Embryonic facial prominence (tissue), 1 donor: ENCODE data around the gene NPEPL1.
"Not testable (repeated sequence)": the region's sequence is repeated elsewhere in the genome, so short reads cannot be mapped to it uniquely, and the experiment has no call there.

Experiments used
- DNase-seq: peaks from one replicate; pipeline ENCODE4 v3.0.0-alpha.2; 2016; ENCODE audit errors: extremely low spot score

NPEPL1 gene, protein sequence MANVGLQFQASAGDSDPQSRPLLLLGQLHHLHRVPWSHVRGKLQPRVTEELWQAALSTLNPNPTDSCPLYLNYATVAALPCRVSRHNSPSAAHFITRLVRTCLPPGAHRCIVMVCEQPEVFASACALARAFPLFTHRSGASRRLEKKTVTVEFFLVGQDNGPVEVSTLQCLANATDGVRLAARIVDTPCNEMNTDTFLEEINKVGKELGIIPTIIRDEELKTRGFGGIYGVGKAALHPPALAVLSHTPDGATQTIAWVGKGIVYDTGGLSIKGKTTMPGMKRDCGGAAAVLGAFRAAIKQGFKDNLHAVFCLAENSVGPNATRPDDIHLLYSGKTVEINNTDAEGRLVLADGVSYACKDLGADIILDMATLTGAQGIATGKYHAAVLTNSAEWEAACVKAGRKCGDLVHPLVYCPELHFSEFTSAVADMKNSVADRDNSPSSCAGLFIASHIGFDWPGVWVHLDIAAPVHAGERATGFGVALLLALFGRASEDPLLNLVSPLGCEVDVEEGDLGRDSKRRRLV

DNA sequence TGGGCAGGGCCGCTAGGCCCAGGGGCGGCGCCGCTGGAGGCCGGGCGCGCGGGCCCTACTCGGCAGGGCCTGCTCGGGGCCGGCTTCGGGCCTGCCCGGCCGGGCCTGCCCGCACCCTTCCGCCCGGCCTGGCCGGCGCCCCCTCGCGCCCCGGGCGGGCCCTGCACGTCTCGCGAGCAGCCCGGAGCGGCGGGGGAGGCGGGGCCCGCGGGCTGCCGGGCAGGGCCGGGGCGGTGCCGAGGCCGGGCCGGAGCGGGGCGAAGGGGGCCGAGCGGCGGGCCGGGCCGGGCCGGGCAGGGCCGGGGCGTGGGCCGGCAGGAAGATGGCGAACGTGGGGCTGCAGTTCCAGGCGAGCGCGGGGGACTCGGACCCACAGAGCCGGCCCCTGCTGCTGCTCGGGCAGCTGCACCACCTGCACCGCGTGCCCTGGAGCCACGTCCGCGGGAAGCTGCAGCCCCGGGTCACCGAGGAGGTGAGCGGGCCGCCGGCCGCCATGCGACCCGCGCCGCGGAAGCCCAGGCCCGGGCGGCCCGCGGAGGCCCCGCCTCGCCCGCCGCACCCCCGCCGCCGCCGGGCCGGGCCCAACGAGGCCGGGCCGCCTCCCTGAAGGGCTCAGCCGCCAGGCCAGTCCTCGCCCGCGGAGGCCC lies at the start of gene NPEPL1:
TSS of gene NPEPL1 (plus strand) at position 222 of the 647 bp plus-strand sequence. CDS start at position 323, 101 bp downstream.
- DNase-seq: no peak

DNA sequence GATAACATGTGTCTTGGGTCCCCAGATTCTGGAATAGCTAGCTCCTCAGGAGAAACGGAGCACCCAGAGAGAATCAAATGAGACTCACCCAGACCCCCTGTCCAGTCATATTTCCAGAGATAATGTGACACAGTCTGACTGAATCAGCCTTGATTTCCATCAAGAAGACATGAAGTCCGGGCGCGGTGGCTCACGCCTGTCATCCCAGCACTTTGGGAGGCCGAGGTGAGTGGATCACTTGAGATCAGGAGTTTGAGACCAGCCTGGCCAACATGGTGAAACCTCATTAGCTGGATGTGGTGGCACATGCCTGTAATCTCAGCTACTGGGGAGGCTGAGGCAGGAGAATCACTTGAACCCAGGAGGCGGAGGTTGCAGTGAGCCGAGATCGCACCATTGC lies 49.7 kb upstream of the NPEPL1 start:
- DNase-seq: not testable (repeated sequence)

DNA sequence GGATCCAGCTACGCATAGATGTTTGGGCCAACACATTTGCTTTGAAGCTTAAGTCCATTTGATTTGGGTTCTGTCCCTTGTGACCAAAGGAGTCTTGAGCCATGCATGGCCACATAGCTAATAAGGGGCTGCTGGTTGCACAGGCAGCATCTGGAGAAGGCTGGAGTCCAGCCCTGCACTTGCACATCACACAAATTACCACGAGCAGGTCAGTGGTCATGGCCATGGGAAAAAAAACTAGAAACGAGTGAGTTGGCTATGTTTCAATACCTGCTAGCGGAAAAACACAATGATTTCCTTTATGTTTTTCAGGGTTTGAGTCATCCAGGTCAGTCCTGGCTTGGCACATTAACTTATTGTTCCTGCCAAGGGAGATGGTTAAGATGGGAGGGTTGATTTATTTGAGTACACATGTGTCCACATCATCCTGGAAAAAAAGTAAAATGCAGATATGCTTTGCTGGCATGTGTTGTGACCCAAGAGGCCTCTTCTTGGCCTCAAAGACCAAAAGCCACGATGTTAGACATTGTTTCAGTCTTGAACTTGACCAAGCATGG lies 47.1 kb upstream of the NPEPL1 start:
- DNase-seq: no peak

DNA sequence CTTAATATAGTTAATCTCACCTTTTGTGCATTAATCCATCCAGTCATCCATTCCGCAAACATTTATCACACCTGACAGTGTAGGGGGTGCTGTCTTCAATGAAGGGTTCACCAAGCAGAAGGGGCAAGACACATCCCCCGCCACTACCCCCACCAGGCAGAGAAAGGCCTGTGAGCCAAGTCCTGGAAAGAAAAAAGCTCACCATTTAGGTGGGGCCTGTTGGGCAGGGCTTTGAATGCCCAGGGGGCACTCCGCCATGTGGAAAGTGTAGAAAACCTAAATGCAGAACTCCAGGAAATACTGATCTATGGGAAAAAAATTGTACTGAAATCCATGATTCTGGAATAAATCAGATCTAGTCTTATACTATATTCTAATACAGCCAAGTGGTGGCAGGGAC lies 46.3 kb upstream of the NPEPL1 start:
- DNase-seq: no peak

DNA sequence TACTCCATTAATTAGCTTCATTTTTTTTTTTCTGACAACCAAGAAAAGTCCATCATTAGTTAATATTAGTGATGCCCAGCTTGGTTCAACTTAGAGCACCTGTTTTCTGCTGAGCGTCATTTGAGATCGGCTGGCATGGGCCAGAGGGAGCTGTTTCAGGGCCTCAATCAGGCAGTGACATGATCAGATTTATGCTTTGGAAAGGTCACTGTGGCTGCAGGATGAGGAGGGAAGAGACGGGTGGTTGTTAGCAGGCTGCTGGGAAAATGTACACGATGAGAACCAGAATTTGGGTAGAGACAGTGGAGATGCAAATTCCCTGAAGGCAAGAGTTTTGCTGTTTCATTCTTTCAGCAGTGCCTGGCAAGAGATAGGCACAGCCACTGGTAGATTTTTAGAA lies 45.9 kb upstream of the NPEPL1 start:
- DNase-seq: no peak

DNA sequence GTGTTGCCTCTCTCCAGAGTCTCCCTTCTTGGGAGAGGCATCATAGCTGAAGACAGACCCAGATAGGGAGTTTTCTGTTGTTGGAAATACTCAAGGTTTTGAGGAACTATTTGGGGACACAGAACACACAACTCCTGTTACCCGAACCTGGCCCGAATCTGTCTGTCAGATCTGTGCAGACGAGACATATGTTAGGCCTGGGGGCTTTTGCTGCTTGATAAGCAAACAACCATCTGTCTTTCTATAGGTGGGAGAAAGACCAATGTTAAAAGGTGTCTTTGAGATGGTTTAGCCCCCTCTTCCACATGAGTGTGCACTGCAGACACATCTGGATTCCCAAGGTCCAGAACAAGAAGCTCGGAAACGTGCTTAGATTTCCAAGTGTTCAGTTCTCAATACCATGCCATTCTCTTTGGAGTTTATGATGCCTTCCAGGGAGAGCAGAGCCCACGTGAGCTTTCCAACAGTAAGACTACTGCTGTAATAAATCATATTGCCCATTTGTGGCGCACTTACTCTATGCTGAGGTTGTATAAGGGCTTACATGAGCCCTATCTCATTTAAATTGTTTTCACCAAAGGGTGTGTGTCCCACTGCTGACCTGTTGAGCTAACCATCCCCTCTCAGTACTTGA lies 45.3 kb upstream of the NPEPL1 start:
- DNase-seq: no peak

DNA sequence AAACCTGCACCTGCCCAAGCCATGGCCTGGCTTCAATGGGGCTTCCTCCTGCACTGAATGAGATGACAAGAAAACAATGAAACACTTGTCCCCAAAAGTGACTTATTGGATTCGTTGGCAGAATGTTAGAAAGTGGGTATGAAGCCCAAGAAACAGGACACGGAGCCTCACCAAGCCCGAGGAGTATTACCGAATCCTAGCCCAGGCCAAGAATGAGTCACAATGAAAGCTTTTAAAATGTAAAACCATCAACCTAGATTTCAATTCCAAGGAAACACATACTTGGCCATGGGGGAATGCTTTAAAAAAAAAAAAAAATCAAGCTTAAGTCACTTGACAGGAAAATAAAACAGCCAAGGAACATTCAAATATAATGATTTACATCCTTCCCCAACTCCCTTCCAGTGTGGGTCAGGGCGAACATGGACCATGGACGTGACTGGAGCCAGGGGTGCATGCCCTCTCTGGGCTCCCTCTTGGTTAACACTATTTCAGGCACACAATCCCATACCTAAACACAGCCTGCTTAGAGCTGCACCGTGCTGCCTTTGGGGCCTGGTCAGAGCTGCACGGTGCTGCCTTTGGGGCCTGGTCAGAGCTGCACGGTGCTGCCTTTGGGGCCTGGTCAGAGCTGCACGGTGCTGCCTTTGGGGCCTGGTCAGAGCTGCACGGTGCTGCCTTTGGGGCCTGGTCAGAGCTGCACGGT lies 44.7 kb upstream of the NPEPL1 start:
- no peak for DNase-seq

DNA sequence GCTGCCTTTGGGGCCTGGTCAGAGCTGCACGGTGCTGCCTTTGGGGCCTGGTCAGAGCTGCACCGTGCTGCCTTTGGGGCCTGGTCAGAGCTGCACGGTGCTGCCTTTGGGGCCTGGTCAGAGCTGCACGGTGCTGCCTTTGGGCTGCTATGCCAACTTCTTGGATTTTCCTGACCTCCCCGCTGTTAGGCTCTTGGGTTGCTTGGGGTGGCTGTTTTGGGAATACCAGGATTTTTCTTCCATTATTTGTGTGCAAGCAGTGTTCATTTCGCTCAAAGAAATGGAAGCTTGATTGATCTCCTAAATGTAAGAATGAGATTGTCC lies 44.1 kb upstream of the NPEPL1 start:
- not testable (repeated sequence) for DNase-seq

DNA sequence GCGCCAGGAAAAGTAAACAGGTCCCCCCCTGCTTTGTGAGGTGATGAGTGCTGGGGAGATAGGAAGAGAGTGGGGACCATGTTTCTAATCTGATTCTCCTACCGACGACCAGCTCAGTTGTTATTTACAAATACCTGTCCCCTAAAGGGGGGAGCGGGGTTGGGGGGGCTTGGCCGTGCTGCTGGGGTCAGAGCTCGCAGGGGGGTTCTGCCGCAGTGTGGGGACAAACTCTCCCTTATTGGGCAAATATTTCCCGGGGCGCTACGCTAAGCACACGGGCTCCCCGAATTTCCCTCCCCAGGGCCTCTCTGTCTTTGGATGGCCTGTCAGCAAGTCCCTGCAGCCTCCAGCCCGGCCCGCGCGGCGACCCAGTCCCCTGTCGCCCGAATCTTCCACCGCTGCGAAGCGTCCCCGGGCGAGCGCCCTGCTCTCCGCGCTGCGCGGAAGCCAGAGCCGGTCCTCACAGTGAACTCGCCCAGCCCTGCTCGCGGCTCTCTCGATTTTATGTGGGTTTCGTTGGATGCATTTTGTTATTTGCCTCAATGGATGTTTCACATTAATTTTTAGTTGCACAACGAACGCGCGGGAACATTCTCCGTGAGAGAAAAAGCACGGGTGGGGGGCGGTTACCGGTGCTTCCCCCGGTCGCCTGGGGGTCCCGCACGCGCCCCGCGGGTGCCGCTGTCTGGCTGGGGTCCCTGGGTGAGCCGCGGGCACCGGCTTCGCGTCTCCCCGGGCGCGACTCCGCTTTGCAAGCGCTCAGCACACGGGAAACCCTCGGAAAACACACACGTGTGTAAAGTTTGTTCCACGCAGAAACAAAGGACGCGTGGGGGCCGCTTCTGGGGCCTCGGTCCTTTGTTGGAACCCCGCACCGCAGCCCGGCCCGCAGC lies 43.1 kb upstream of the NPEPL1 start:
- DNase-seq: no peak

DNA sequence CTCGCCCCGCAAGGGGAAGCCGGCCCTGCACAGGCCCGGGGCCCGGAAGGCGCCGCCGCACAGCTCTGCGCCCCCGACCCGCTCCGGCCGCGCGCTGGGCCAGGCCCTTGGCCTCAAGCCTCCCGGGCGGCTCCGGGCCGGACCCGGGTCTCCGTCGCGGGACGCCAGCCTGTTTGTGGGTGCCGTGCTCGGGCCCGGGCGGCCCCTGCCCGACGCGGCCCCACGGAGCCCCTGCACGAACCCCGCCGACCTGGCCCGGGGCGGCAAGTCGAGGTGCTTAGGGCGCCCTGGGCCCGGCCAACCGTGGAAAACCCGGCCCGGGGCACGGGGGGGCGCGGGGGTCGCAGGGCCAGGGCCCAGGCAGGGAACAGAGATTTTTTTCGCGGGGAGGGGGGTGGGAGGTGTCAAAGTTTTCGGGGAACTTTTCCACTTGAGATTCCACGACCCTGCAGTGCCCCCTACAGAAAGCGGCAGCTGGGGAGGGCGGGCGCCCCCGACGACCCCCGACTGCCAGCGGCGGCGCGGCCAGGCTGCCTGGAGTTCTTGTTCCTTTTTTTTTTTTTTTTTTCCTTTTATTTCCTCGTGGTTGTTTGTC lies 42.3 kb upstream of the NPEPL1 start:
- DNase-seq: no peak

DNA sequence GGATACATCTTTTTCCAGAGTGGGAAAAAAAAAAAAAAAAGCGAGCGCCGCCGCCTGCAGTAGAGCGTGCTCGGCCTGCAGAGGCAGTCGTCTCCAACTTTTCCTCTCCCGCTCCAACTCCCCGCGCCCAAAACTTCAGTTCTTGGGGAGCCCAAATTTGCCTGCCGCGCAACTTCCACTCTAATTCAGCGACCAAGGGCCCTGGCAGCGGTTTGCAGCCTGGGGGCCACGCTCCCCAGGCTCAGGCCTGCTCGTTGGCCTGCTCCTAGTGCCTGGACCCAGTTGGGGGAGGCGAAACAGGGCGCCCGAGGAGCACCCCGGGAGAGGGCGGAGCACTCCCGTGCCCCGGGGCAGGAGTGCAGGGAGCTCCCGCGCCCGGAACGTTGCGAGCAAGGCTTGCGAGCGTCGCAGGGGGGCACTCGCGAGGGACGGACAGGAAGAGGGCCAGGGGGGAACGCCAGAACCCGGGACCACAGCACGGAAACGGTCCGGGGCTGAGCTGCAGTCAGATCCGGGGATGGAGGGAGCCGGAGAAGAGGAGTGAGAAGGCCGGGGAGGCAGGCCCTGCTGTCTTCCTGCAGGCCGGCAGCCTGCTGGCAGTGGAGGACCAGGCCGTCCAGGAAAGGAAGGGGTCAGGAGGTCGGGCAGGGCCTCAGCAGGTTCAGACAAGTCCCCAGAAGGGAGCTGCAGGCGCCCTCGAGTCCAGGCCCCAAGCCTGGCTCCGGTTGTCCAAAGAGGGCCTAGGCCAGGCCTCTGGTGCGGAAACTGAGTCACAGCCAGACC lies 41.6 kb upstream of the NPEPL1 start, which contains the start of gene STX16:
TSS of gene STX16 (plus strand) at position 508 of the 783 bp plus-strand sequence. CDS start 724 bp downstream, outside the sequence.
- peak; percentile 81 for DNase-seq

DNA sequence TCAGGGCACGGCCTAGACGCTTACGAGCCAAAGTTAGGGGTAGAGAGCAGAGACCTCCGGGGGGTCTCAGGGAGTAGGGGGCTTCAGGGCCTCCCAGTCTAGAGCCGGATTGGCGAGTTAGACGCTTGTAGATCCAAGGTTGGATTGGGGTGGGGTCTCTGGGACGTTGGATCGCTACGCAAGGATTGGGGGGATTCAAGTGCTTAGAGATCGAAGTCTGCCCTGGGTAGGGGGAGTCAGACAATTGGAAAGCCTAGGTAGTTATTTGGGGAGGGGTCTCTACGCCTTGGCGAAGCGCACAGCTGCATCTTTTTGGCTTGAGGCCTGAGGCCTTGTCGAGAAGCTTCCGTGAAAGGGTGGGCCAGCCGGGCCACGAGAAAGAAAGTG lies 41.0 kb upstream of the NPEPL1 start:
- DNase-seq: peak; percentile 96

DNA sequence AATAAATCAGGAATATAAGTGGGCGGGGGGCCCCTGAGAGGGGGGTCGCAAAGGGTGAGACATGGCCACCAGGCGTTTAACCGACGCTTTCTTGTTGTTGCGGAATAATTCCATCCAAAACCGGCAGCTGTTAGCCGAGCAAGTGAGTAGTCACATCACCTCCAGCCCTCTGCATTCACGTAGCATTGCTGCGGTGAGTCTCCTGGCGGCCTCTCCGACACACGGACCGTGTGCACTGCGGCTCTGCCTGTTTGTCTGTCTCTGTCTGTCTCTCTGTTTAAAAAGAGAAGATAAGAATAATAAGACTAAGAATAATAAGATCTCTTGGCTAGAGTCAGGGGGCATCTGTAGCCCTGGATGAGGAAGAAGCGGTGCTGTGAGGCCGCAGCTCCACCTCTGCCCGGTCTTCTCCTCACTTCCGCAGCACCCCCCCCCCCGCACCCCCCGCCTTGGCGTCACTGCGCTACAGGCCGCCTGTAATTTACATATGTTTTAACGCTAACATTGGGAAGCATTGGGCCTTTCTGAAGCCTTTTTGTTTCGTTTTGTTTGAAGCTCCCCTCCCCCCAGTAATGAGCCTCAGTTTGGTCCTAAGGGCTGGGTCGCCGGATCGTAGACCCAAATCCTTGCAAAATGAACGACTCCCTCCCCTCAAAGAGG lies 40.5 kb upstream of the NPEPL1 start:
- DNase-seq: peak; percentile 25

DNA sequence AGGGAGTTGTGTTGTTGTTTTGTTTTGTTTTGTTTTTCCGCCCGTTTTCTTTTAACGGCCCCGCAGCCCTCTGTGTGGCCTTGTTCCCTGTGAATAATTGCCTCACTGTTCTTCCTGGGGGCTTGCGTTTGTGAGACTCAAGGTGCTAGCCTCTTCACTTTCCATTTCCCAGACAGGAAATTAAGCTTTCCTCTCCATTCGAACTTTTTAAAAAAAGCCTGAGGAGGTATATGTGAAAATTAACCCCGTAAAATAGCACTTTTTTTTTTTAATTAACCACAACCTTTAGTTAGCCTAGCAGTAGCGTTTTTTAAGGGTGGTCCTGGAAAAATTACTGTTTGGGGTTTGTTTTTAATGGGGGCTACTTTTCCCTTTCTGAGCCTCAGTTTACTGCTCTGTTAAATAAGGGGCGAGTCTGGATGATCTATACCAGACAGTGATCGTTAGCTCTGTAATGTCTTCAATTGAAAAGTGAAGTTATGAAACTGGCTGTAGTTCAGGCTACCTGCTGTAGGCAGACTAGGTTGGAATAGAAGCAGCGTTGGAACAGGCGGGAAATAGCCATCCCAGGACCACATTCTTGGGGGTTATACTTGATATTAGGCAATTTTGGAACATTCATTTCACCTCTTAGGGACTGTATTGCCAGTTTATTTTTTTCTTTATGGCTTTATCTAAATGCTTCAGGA lies 39.9 kb upstream of the NPEPL1 start:
- DNase-seq: no peak

DNA sequence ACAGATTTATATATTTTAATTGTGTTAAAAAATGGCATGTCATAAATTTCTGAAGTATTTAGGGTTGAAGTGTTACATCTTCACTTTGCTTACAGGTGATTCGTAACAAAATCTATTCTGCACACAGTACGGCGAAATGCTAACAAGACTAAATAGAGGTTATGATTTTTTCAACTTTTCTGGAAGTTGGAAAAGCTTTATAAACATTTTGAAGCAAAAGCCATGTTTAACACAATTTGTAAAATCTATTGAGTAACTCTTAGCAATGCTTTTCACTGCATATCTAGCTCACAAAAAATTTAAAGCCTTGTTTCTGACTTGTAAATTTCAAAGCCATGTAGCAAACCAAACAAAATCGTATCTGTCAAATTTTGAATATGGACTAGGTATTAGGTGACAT lies 38.3 kb upstream of the NPEPL1 start:
- no peak for DNase-seq

DNA sequence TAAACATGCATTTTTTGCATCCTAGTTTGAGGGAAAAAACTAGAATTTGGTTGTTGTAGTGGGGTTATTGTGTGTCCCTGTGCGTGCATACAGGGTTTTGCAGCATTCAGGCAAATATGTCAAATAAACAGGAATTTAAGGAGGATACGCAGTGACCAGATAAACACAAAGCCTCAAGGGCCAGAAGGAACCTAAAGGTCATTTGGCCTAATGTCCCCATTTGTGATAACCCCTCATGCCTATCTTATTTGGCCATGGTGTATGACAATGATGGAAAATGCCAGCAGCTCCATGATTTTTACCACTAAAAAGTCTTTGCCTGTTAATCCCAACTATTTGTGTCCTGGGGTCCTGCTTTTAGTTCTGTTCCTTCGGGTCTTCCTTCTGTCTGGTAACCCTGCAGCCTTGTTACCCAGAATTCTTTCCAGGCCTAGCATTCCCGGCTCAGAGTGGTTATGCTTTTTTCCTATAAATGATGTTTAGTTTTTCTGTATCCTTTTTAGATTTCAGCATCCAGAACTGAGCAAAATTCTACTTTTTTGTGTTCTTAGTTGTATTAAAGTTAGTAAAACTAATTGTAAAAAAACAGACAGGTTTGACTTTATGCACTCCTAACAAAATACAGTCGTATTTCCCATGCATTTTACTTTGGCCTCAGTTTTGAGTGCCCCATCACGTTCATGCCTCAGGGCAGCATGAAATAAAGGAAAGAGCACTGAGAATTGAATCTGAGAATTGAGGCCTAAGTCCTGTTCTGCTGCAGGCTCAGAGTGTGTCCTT lies 37.1 kb upstream of the NPEPL1 start:
- no peak for DNase-seq

DNA sequence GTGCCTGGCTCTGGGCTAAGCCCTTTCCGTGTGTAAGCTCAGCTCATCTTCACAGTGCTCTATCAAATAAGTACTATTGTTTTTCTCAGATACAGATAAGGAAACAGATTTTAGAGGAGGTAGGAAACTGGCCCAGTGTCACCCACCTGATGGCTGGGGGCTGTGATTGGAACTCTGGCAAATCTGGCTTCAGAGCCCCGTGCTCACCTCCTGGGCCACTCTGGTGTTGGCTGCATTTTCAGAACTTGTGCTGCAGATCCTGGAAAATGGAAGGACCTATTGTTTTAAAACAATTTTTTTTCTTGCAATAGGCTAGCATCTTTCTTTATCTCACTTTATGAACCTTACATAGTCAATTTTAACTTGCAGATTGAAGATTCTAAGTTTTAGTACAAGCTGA lies 35.8 kb upstream of the NPEPL1 start:
- no peak for DNase-seq

DNA sequence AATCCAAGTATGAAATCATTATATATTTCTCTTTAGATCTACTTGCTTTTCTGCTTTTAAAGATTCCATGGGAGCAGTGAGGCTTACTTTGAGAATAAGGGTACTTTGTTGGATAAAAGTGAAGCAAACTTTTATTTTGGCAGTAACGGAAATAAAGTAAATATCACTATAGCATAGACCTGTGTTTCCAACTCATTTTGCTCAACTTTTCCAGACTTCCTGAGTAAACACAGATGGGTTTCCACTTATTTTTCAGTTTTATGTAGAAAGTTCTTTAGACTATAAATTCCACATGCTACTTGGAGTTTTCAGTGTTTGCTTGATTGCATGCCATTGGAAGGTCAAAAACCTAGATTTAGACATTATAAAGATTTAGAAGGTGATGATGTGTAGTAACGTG lies 35.3 kb upstream of the NPEPL1 start:
- no peak for DNase-seq
